Sigmoid colon (tissue), 3 donors: ENCODE results near the gene HOXC9.

Source experiments
- POLR2A ChIP-seq, 2 donors: fragments of 450-650 bp; IDR thresholded peaks; one replicate each; pipeline ENCODE4 v1.6.1; 2016; ENCODE audit warnings: antibody characterized with exemption in 2 of 2, mild to moderate bottlenecking in 2 of 2, moderate library complexity in 2 of 2
- TF ChIP-seq, protein P1 (sequence below), 4 experiments: fragments of 450-650 bp in 3 of 4; fragments of 200-600 bp in 1 of 4; IDR thresholded peaks; one replicate each; pipeline ENCODE4 v1.5.1; 2016 to 2019; ENCODE audit warnings: antibody characterized with exemption in 4 of 4, mild to moderate bottlenecking in 3 of 4, moderate library complexity in 2 of 4

DNA sequence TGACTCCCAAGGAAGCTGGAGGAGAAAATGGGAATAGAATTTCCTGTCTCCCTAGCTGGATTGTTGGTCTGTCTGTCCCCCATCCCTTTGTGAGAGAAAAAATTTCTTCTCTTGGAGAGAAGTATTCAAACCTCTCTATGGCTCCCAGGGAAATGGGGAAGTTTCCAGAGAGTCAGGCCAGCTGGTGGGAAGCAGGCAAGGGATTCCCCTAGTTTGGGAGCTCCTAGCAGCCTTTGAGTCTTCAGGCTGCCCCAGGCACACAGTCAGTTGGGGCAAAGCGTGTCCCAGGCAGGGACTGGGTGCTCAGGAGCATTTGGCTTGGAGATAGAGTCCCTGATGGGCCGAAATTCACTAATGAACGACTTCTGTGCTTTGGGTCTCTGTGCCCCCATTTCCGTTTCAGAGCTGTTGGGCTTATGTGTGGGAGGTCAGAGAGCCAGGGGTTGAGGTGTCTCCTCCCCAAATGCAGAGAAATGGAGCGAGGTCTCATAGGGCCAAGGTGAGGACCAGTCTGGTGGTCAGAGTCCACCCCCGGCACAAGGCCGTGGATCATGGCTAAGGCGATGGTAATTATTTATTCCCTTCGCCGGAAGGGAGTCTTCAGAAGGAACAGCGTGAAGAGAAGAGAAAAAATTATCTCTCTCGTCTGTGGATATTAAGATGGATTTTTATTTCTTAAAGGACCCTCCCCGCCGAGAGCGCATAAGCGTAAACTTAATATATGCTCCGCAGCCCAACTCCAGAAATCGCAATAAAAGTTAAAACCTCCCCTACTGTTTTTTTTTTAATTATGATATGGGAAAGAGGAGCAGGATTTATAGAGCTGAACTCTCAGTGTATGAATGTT lies 6.6 kb upstream of the HOXC9 start:
- TF ChIP-seq, protein P1, sequence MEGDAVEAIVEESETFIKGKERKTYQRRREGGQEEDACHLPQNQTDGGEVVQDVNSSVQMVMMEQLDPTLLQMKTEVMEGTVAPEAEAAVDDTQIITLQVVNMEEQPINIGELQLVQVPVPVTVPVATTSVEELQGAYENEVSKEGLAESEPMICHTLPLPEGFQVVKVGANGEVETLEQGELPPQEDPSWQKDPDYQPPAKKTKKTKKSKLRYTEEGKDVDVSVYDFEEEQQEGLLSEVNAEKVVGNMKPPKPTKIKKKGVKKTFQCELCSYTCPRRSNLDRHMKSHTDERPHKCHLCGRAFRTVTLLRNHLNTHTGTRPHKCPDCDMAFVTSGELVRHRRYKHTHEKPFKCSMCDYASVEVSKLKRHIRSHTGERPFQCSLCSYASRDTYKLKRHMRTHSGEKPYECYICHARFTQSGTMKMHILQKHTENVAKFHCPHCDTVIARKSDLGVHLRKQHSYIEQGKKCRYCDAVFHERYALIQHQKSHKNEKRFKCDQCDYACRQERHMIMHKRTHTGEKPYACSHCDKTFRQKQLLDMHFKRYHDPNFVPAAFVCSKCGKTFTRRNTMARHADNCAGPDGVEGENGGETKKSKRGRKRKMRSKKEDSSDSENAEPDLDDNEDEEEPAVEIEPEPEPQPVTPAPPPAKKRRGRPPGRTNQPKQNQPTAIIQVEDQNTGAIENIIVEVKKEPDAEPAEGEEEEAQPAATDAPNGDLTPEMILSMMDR (IDR thresholded peaks at IDR 0.05): no peak
- no peak for TF ChIP-seq POLR2A (IDR thresholded peaks at IDR 0.05)
